Measurements from ENCODE around the gene DIAPH3. TPM values are rescaled to one million over a fixed set of nuclear protein-coding genes. Genes with fewer than 3 reads are reported as not detected.

DIAPH3 gene
- total RNA-seq, 2 donors from 2014 or later = 23.6 to 25.7 TPM

GRCh38 chr13:59793107-59793506 is 370.6 kb downstream of the DIAPH3 start:
- 97 to 100% methylated on average over 1 to 2 of the region's 2 CpGs for WGBS, 2 experiments (ENCODE audit: insufficient coverage in 1 of 2, insufficient read length in 1 of 2)
- Histone ChIP-seq H3K27me3 (ENCODE audit: control insufficient read depth, insufficient read depth, low read length, poor library complexity, severe bottlenecking) (no peaks in the 10 kb centered on the region), H3K27ac (ENCODE audit: low read depth, low read length) (no peak overlapping the region), H3K9ac (ENCODE audit: extremely low read depth, low read length, poor library complexity, severe bottlenecking) (no peak overlapping the region), H3K9me3 (ENCODE audit: control insufficient read depth, low read length) (peaks cover 7% of the 10 kb centered on the region), H3K4me3 (ENCODE audit: low read length) (no peak overlapping the region), H3K36me3 (ENCODE audit: control insufficient read depth, insufficient read depth, low read length) (peaks cover 36% of the 10 kb centered on the region), H3K4me1 (ENCODE audit: control insufficient read depth, insufficient read depth, low read length) (no peaks in the 10 kb centered on the region)
- Mint-ChIP-seq H3K27me3 (ENCODE audit: insufficient read depth) (no peaks in the 10 kb centered on the region), H3K4me1 (peaks cover 11% of the 10 kb centered on the region), H3K36me3 (ENCODE audit: low read depth) (peaks cover 2% of the 10 kb centered on the region), H3K9me3 (no peaks in the 10 kb centered on the region), H3K4me3 (no peak overlapping the region), H3K27ac (no peak overlapping the region)
- no peak for DNase-seq
- no peak for TF ChIP-seq CTCF (conservative IDR thresholded peaks at IDR 0.05)

GRCh38 chr13:59790626-59791025 is 373.1 kb downstream of the DIAPH3 start:
- H3K9me3 Mint-ChIP-seq = no peaks in the 10 kb centered on the region
- Histone ChIP-seq H3K27ac (ENCODE audit: low read depth, low read length) (no peak overlapping the region), H3K9ac (ENCODE audit: extremely low read depth, low read length, poor library complexity, severe bottlenecking) (no peak overlapping the region), H3K27me3 (ENCODE audit: control insufficient read depth, insufficient read depth, low read length, poor library complexity, severe bottlenecking) (no peaks in the 10 kb centered on the region), H3K9me3 (ENCODE audit: control insufficient read depth, low read length) (no peaks in the 10 kb centered on the region), H3K36me3 (ENCODE audit: control insufficient read depth, insufficient read depth, low read length) (peaks cover 24% of the 10 kb centered on the region), H3K4me3 (ENCODE audit: low read length) (no peak overlapping the region), H3K4me1 (ENCODE audit: control insufficient read depth, insufficient read depth, low read length) (no peaks in the 10 kb centered on the region)
- no peaks in the 10 kb centered on the region for H3K27me3 Mint-ChIP-seq (ENCODE audit: insufficient read depth)
- DNase-seq = no peak
- H3K4me3 Mint-ChIP-seq = no peak overlapping the region
- 75% methylated on average over 1 of the region's 2 CpGs; no CpG with 5 or more reads in 1 of the 2 experiments for WGBS, 2 experiments (ENCODE audit: insufficient coverage in 1 of 2, insufficient read length in 1 of 2)
- H3K4me1 Mint-ChIP-seq = no peaks in the 10 kb centered on the region
- H3K36me3 Mint-ChIP-seq (ENCODE audit: low read depth) = no peaks in the 10 kb centered on the region
- no peak for TF ChIP-seq CTCF (conservative IDR thresholded peaks at IDR 0.05)
- H3K27ac Mint-ChIP-seq = no peak overlapping the region

- DNase-seq = no peak
- no peaks in the 10 kb centered on the region for H3K9me3 Mint-ChIP-seq
- WGBS, 2 experiments (ENCODE audit: insufficient coverage in 1 of 2, insufficient read length in 1 of 2) = 93 to 96% methylated on average over 3 to 6 of the region's 6 CpGs
- H3K4me3 Mint-ChIP-seq = no peak overlapping the region
- H3K9ac ChIP-seq (ENCODE audit: extremely low read depth, low read length, poor library complexity, severe bottlenecking) = no peak overlapping the region
- no peaks in the 10 kb centered on the region for H3K36me3 Mint-ChIP-seq (ENCODE audit: low read depth)
- H3K4me1 Mint-ChIP-seq = no peaks in the 10 kb centered on the region
- H3K27ac ChIP-seq (ENCODE audit: low read depth, low read length) = no peak overlapping the region
- no peak for TF ChIP-seq CTCF (conservative IDR thresholded peaks at IDR 0.05)
- peaks cover 30% of the 10 kb centered on the region for H3K36me3 ChIP-seq (ENCODE audit: control insufficient read depth, insufficient read depth, low read length)
- no peak overlapping the region for H3K27ac Mint-ChIP-seq
- no peaks in the 10 kb centered on the region for H3K27me3 ChIP-seq (ENCODE audit: control insufficient read depth, insufficient read depth, low read length, poor library complexity, severe bottlenecking)
- H3K4me1 ChIP-seq (ENCODE audit: control insufficient read depth, insufficient read depth, low read length) = no peaks in the 10 kb centered on the region
- no peak overlapping the region for H3K4me3 ChIP-seq (ENCODE audit: low read length)
- H3K9me3 ChIP-seq (ENCODE audit: control insufficient read depth, low read length) = no peaks in the 10 kb centered on the region
- no peaks in the 10 kb centered on the region for H3K27me3 Mint-ChIP-seq (ENCODE audit: insufficient read depth)
Measured at GRCh38 chr13:59789558-59789957, 374.2 kb downstream of the DIAPH3 start.

Measured in endodermal cell (in vitro differentiated cells).